Activated CD8-positive, alpha-beta memory T cell treated with anti-CD3 and anti-CD28 coated beads, Interleukin-2, amount 50 U/mL, for 1 hour (primary cell): Measurements from ENCODE around the gene NBPF9.
"Not testable (repeated sequence)": the region's sequence is repeated elsewhere in the genome, so short reads cannot be mapped to it uniquely, and the experiment has no call there.

ENCODE experiments used
- DNase-seq: peaks from one replicate; pipeline ENCODE4 v3.0.0-alpha.2; 2020; ENCODE audit errors: extremely low read depth

The NBPF9 gene

DNA sequence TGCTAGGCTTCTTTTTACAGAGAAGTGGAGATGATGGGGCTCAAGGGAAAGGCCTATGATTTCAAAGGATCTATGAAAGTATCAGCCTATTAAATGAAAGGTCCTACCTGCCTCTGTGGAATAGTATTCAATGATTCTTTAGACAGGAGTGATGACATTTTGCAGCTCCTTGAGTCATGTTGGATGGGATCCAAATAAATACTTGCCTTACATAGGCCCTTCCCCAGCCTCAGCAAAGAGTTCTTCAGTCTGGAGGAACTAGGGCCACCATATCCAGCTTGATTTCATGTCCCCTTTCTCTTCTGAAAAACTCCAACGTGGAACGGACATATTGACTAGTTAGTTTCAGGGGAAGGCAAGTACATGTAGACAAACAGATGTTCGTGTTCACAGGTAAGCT, 87.8 kb downstream of the NBPF9 start:
- not testable (repeated sequence) for DNase-seq

GRCh38 chr1:149013513-149013912, 89.8 kb downstream of the NBPF9 start:
- DNase-seq: not testable (repeated sequence)

DNA sequence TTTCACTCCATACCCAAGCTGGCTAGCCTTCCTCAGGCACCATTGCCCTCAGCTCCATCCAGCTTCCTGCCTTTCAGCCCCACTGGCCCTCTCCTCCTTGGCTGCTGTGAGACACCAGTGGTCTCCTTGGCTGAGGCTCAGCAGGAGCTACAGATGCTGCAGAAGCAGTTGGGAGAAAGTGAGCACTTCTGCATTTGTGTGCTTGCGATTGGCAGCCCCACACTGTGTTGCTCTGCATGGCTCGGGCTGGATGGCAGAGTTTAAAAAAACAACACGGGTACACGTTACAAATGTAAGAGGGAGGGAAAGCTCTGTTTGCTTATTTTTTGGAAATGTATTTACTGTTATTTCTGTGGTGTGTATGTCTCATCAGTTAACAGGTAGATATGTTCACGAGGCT, 90.8 kb downstream of the NBPF9 start:
- DNase-seq: not testable (repeated sequence)

- DNase-seq: not testable (repeated sequence)
Observed at GRCh38 chr1:149009761-149010160, 93.6 kb downstream of the NBPF9 start.

DNA sequence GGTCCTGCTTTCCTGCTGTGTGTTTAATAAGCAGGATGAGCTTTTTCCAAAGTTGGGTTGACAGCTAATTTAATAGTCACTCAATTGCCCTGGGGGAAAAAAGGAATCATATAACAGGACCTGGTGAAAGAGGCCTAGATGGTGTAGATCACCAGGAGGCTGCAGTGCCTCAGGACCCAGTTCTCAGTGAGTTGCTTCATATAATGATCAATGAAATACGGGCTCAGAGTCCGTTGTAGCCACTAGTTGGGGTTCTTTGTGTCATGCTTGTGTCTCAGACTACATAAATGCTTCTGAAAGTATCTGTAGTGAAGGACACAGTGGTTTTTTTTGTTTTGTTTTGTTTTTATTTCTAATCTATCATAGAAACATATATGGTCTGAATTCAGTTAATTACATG, 94.6 kb downstream of the NBPF9 start:
- not testable (repeated sequence) for DNase-seq

DNA sequence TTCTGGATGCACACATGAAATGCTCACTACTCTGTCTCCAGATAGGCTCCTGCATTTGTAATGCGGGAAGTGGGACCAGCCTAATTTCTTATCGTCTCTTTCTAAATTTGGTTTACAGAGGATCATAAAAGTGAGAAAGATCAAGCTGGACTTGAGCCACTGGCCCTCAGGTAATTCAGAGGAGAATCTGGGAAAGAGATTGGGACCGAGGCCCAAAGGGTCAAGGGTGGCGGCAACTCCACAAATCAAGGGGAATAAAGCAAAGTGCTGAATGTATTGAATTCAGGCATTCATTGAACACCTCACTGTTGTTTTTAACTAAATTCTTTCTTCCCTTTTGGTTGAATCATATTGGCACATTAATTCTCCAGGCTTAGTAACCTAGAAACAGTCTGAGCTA, 95.0 kb downstream of the NBPF9 start:
- not testable (repeated sequence) for DNase-seq
